Measurements from ENCODE around the gene GET4. TPM values are rescaled to one million over a fixed set of nuclear protein-coding genes. Genes with fewer than 3 reads are reported as not detected.

Gene GET4
- total RNA-seq, 1 donor from 2014 or later: 17.2 TPM

- no peaks in the 10 kb centered on the region for H3K79me2 ChIP-seq (ENCODE audit: low read depth)
- H3K9ac ChIP-seq: no peak overlapping the region
- H3F3A ChIP-seq (ENCODE audit: low read depth): no peaks in the 10 kb centered on the region
- TF ChIP-seq CTCF (IDR thresholded peaks at IDR 0.05): no peak
- no peak for TF ChIP-seq EZH2phosphoT487 (IDR thresholded peaks at IDR 0.05)
- TF ChIP-seq EZH2 (IDR thresholded peaks at IDR 0.05): no peak
- no peak for DNase-seq (ENCODE audit: low spot score)
- no peak overlapping the region for H2AFZ ChIP-seq (replicated peaks)
- Mint-ChIP-seq H3K27me3 (ENCODE audit: insufficient read depth, low read depth) (no peaks in the 10 kb centered on the region), H3K36me3 (no peaks in the 10 kb centered on the region), H3K27ac (no peak overlapping the region), H3K9me3 (no peaks in the 10 kb centered on the region), H3K4me1 (peaks cover 4% of the 10 kb centered on the region), H3K4me3 (no peak overlapping the region)
- H3K27ac ChIP-seq: no peak overlapping the region
- H3K36me3 ChIP-seq: no peaks in the 10 kb centered on the region
- no peaks in the 10 kb centered on the region for H3K27me3 ChIP-seq
- H3K9me3 ChIP-seq (ENCODE audit: low read depth): no peaks in the 10 kb centered on the region
- no peak overlapping the region for H3K4me2 ChIP-seq
- H3K4me1 ChIP-seq: no peaks in the 10 kb centered on the region
- H4K20me1 ChIP-seq (ENCODE audit: low read depth): no peaks in the 10 kb centered on the region
- no peak overlapping the region for H3K4me3 ChIP-seq
Measured at GRCh38 chr7:934469-935163, 58.3 kb downstream of the GET4 start.

- H3K9me3 Mint-ChIP-seq: peaks cover 6% of the 10 kb centered on the region
- Histone ChIP-seq H3K9me3 (ENCODE audit: low read depth) (no peaks in the 10 kb centered on the region), H3K9ac (no peak overlapping the region), H3K36me3 (no peaks in the 10 kb centered on the region), H3F3A (ENCODE audit: low read depth) (no peaks in the 10 kb centered on the region), H3K27me3 (peaks cover 5% of the 10 kb centered on the region), H3K4me3 (no peak overlapping the region), H4K20me1 (ENCODE audit: low read depth) (no peaks in the 10 kb centered on the region), H3K79me2 (ENCODE audit: low read depth) (no peaks in the 10 kb centered on the region), H3K4me2 (no peak overlapping the region), H2AFZ (replicated peaks) (no peak overlapping the region), H3K4me1 (no peaks in the 10 kb centered on the region), H3K27ac (no peak overlapping the region)
- DNase-seq (ENCODE audit: low spot score): no peak
- no peak overlapping the region for H3K27ac Mint-ChIP-seq
- H3K4me1 Mint-ChIP-seq: peaks cover 4% of the 10 kb centered on the region
- no peaks in the 10 kb centered on the region for H3K36me3 Mint-ChIP-seq
- no peaks in the 10 kb centered on the region for H3K27me3 Mint-ChIP-seq (ENCODE audit: insufficient read depth, low read depth)
- H3K4me3 Mint-ChIP-seq: no peak overlapping the region
- TF ChIP-seq EZH2 (IDR thresholded peaks at IDR 0.05) (no peak), CTCF (IDR thresholded peaks at IDR 0.05) (no peak), EZH2phosphoT487 (IDR thresholded peaks at IDR 0.05) (no peak)
Measured at GRCh38 chr7:935164-935873, 59.0 kb downstream of the GET4 start.

GRCh38 chr7:935874-936385 is 59.6 kb downstream of the GET4 start:
- peaks cover 4% of the 10 kb centered on the region for H3K27me3 Mint-ChIP-seq (ENCODE audit: insufficient read depth, low read depth)
- DNase-seq (ENCODE audit: low spot score): no peak
- Histone ChIP-seq H3K4me2 (no peak overlapping the region), H3K9ac (no peak overlapping the region), H2AFZ (replicated peaks) (no peak overlapping the region), H3K27me3 (peaks cover 11% of the 10 kb centered on the region), H3K36me3 (no peaks in the 10 kb centered on the region), H3K9me3 (ENCODE audit: low read depth) (no peaks in the 10 kb centered on the region), H4K20me1 (ENCODE audit: low read depth) (no peaks in the 10 kb centered on the region), H3K27ac (no peak overlapping the region), H3K79me2 (ENCODE audit: low read depth) (no peaks in the 10 kb centered on the region), H3K4me3 (no peak overlapping the region), H3K4me1 (no peaks in the 10 kb centered on the region), H3F3A (ENCODE audit: low read depth) (no peaks in the 10 kb centered on the region)
- TF ChIP-seq EZH2 (IDR thresholded peaks at IDR 0.05) (no peak), CTCF (IDR thresholded peaks at IDR 0.05) (no peak), EZH2phosphoT487 (IDR thresholded peaks at IDR 0.05) (no peak)
- no peak overlapping the region for H3K27ac Mint-ChIP-seq
- no peak overlapping the region for H3K4me3 Mint-ChIP-seq
- H3K36me3 Mint-ChIP-seq: no peaks in the 10 kb centered on the region
- peaks cover 10% of the 10 kb centered on the region for H3K9me3 Mint-ChIP-seq
- peaks cover 4% of the 10 kb centered on the region for H3K4me1 Mint-ChIP-seq
